HCT116 (cell line): ENCODE data around the gene TSKU.
"Not testable (repeated sequence)": the region's sequence is repeated elsewhere in the genome, so short reads cannot be mapped to it uniquely, and the experiment has no call there.

Experiments used
- CTCF ChIP-seq, 3 experiments: fragments of 200-600 bp in 1 of 3; sonication (generic) in 1 of 3; IDR thresholded peaks in 2 of 3; conservative IDR thresholded peaks in 1 of 3; 2 replicates each; pipeline ENCODE4 v1.5.1; 2012 to 2017; ENCODE audit warnings: low read depth in 2 of 3, low read length in 2 of 3, antibody characterized with exemption in 1 of 3, borderline replicate concordance in 1 of 3, control low read depth in 1 of 3, mild to moderate bottlenecking in 1 of 3, mixed read lengths in 1 of 3, mixed run types in 1 of 3, moderate library complexity in 1 of 3; ENCODE audit not compliant: insufficient read depth in 1 of 3
- EZH2 ChIP-seq: fragments of 200-600 bp; sonication (generic); IDR thresholded peaks from 2 replicates; pipeline ENCODE4 v1.6.1; 2017; ENCODE audit warnings: antibody characterized with exemption, mixed run types
- EZH2phosphoT487 ChIP-seq: fragments of 200-600 bp; IDR thresholded peaks from 2 replicates; pipeline ENCODE4 v1.6.1; 2018; ENCODE audit warnings: antibody characterized with exemption, borderline replicate concordance
- TF ChIP-seq, protein P1 (sequence below): IDR thresholded peaks from 2 replicates; pipeline ENCODE4 v1.6.1; 2012

GRCh38 chr11:76827005-76827404, 43.8 kb downstream of the TSKU start:
- TF ChIP-seq, protein P1, sequence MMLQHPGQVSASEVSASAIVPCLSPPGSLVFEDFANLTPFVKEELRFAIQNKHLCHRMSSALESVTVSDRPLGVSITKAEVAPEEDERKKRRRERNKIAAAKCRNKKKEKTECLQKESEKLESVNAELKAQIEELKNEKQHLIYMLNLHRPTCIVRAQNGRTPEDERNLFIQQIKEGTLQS, result not testable (repeated sequence)
- TF ChIP-seq EZH2; CTCF (IDR thresholded peaks at IDR 0.05 in 2 of 3, conservative IDR thresholded peaks at IDR 0.05 in 1 of 3; ENCODE audit: borderline replicate concordance in 1 of 3, insufficient read depth in 1 of 3, low read depth in 2 of 3, low read length in 2 of 3); EZH2phosphoT487: not testable (repeated sequence)
